Naive B cell (primary cell): ENCODE results near the gene CCDC141. TPM values are rescaled to one million over a fixed set of nuclear protein-coding genes. Genes with fewer than 3 reads are reported as not detected.
"Not testable (repeated sequence)": the region's sequence is repeated elsewhere in the genome, so short reads cannot be mapped to it uniquely, and the experiment has no call there.

Source experiments
- ATAC-seq, 2 donors: fragments of 150-1000 bp; cut with Tn5 transposase; 2 replicates each; pipeline ENCODE4 v1.10.0; 2021; ENCODE audit warnings: low read depth in 2 of 2, mild to moderate bottlenecking in 2 of 2, moderate library complexity in 2 of 2
- DNase-seq: peaks from one replicate; pipeline ENCODE4 v3.0.0; 2022
- H3K27ac Mint-ChIP-seq, 6 donors: one replicate each; pipeline ENCODE4 v1.8.0; 2020 to 2022; ENCODE audit warnings: mild to moderate bottlenecking in 6 of 6, mixed read lengths in 6 of 6, moderate library complexity in 5 of 6, inconsistent platforms in 2 of 6
- H3K27me3 Mint-ChIP-seq, 3 donors: one replicate each; pipeline ENCODE4 v1.8.0; 2021 to 2022; ENCODE audit warnings: mixed read lengths in 3 of 3, mild to moderate bottlenecking in 1 of 3
- H3K36me3 Mint-ChIP-seq, 2 donors: one replicate each; pipeline ENCODE4 v1.8.0; 2020 to 2022; ENCODE audit warnings: mixed read lengths in 2 of 2, inconsistent platforms in 1 of 2, mild to moderate bottlenecking in 1 of 2
- H3K4me1 Mint-ChIP-seq, 3 donors: one replicate each; pipeline ENCODE4 v1.8.0; 2020 to 2022; ENCODE audit warnings: mixed read lengths in 3 of 3, inconsistent platforms in 1 of 3, mild to moderate bottlenecking in 1 of 3, moderate library complexity in 1 of 3
- H3K4me3 Mint-ChIP-seq, 8 donors: one replicate each; pipeline ENCODE4 v1.8.0; 2020 to 2022; ENCODE audit warnings: mild to moderate bottlenecking in 8 of 8, mixed read lengths in 8 of 8, moderate library complexity in 8 of 8, inconsistent platforms in 2 of 8
- H3K9me3 Mint-ChIP-seq, 7 donors: one replicate each; pipeline ENCODE4 v1.8.0; 2020 to 2022; ENCODE audit warnings: mixed read lengths in 7 of 7, mild to moderate bottlenecking in 5 of 7, inconsistent platforms in 2 of 7, moderate library complexity in 1 of 7
- polyA plus RNA-seq, 6 donors: library from polyadenylated mRNA; unstranded; fragments of 300-500 nt; fragmentation: Illumina TruSeq; gene quantifications; one replicate each; pipeline ENCODE4 v1.2.3, GENCODE V29; 2021; ENCODE audit warnings: low read depth in 6 of 6

The CCDC141 gene
- polyA plus RNA-seq, 6 donors from 2014 or later: 3.3 to 20.1 (median 7.5) TPM

- Mint-ChIP-seq H3K27me3 (no peaks in the 10 kb centered on the region), H3K9me3 (peaks cover 12 to 26% (median 23%) of the 10 kb centered on the region in 7 donors), H3K4me3 (peak overlapping the region in 6 of 8 donors; percentile 28 to 84 (median 54)), H3K4me1 (peaks cover 26 to 41% (median 40%) of the 10 kb centered on the region in 3 donors), H3K27ac (peak overlapping the region; percentile 85 to 100 (median 94)), H3K36me3 (peaks cover 9 to 20% of the 10 kb centered on the region in 2 donors)
- no peak for DNase-seq
- peak; percentile 47 to 63 for ATAC-seq
Measured at GRCh38 chr2:179024445-179024844, 25.5 kb downstream of the CCDC141 start.

- H3K4me3 Mint-ChIP-seq: peak overlapping the region in 3 of 8 donors; percentile 6 to 43 (median 17)
- peak overlapping the region; percentile 7 to 79 (median 72) for H3K27ac Mint-ChIP-seq
- ATAC-seq: no peak
- H3K9me3 Mint-ChIP-seq: peaks cover 3 to 19% (median 14%) of the 10 kb centered on the region in 7 donors
- peaks cover 26 to 41% (median 37%) of the 10 kb centered on the region in 3 donors for H3K4me1 Mint-ChIP-seq
- no peak for DNase-seq
- no peaks in the 10 kb centered on the region for H3K27me3 Mint-ChIP-seq
- peaks cover 3 to 12% of the 10 kb centered on the region in 2 donors for H3K36me3 Mint-ChIP-seq
Measured at GRCh38 chr2:179022685-179023084, 27.3 kb downstream of the CCDC141 start.

- Mint-ChIP-seq H3K4me3 (peak overlapping the region; percentile 3 to 74 (median 35)), H3K27ac (peak overlapping the region in 5 of 6 donors; percentile 57 to 93 (median 71)), H3K9me3 (peaks cover 0 to 9% (median 5%) of the 10 kb centered on the region in 7 donors), H3K36me3 (peaks cover 0 to 7% of the 10 kb centered on the region in 2 donors), H3K27me3 (no peaks in the 10 kb centered on the region), H3K4me1 (peaks cover 26 to 41% (median 37%) of the 10 kb centered on the region in 3 donors)
- DNase-seq: peak; percentile 4
- ATAC-seq: peak; percentile 61 to 71
Measured at GRCh38 chr2:179021258-179021657, 28.7 kb downstream of the CCDC141 start.

GRCh38 chr2:179020156-179020750, 29.7 kb downstream of the CCDC141 start:
- Mint-ChIP-seq H3K27me3 (no peaks in the 10 kb centered on the region), H3K9me3 (peaks cover 0 to 4% (median under 1%) of the 10 kb centered on the region in 7 donors), H3K27ac (peak overlapping the region in 1 of 6 donors; percentile 39), H3K36me3 (peaks cover 0 to 1% of the 10 kb centered on the region in 2 donors), H3K4me3 (no peak overlapping the region), H3K4me1 (peaks cover 21 to 35% (median 32%) of the 10 kb centered on the region in 3 donors)
- peak; percentile 71 to 75 for ATAC-seq
- DNase-seq: peak; percentile 26

GRCh38 chr2:179019260-179019659, 30.7 kb downstream of the CCDC141 start:
- peaks cover 11 to 29% (median 22%) of the 10 kb centered on the region in 3 donors for H3K4me1 Mint-ChIP-seq
- ATAC-seq: no peak
- no peaks in the 10 kb centered on the region for H3K36me3 Mint-ChIP-seq
- no peak for DNase-seq
- H3K27me3 Mint-ChIP-seq: no peaks in the 10 kb centered on the region
- H3K27ac Mint-ChIP-seq: no peak overlapping the region
- H3K4me3 Mint-ChIP-seq: no peak overlapping the region
- H3K9me3 Mint-ChIP-seq: peaks cover 0 to under 1% (median 0%) of the 10 kb centered on the region in 7 donors

- no peak for ATAC-seq
- H3K36me3 Mint-ChIP-seq: no peaks in the 10 kb centered on the region
- peak overlapping the region in 1 of 6 donors; percentile 63 for H3K27ac Mint-ChIP-seq
- no peaks in the 10 kb centered on the region for H3K27me3 Mint-ChIP-seq
- DNase-seq: no peak
- H3K4me1 Mint-ChIP-seq: peaks cover 4 to 30% (median 13%) of the 10 kb centered on the region in 3 donors
- H3K9me3 Mint-ChIP-seq: peaks cover 0 to 9% (median 4%) of the 10 kb centered on the region in 7 donors
- H3K4me3 Mint-ChIP-seq: no peak overlapping the region
Measured at GRCh38 chr2:179017773-179018357, 32.1 kb downstream of the CCDC141 start.

GRCh38 chr2:179014189-179014588, 35.7 kb downstream of the CCDC141 start:
- not testable (repeated sequence) for H3K27me3 Mint-ChIP-seq, DNase-seq, ATAC-seq, H3K4me3 Mint-ChIP-seq
- H3K4me1 Mint-ChIP-seq: peaks cover 0 to 25% (median 2%) of the 10 kb centered on the region in 3 donors
- peaks cover 11 to 21% of the 10 kb centered on the region in 2 donors for H3K36me3 Mint-ChIP-seq
- peaks cover 5 to 33% (median 20%) of the 10 kb centered on the region in 7 donors for H3K9me3 Mint-ChIP-seq
- H3K27ac Mint-ChIP-seq: peak overlapping the region in 1 of 6 donors; percentile 19

- peaks cover 4 to 20% (median 11%) of the 10 kb centered on the region in 7 donors for H3K9me3 Mint-ChIP-seq
- peak overlapping the region in 2 of 8 donors; percentile 0 to 7 for H3K4me3 Mint-ChIP-seq
- no peaks in the 10 kb centered on the region for H3K27me3 Mint-ChIP-seq
- H3K4me1 Mint-ChIP-seq: peaks cover 0 to 11% (median 0%) of the 10 kb centered on the region in 3 donors
- H3K27ac Mint-ChIP-seq: no peak overlapping the region
- H3K36me3 Mint-ChIP-seq: peaks cover 11 to 13% of the 10 kb centered on the region in 2 donors
- DNase-seq (no peak), ATAC-seq (no peak)
Measured at GRCh38 chr2:179005976-179006375, 44.0 kb downstream of the CCDC141 start.

GRCh38 chr2:178999476-178999875, 50.5 kb downstream of the CCDC141 start:
- Mint-ChIP-seq H3K27ac (peak overlapping the region in 5 of 6 donors; percentile 28 to 82 (median 43)), H3K9me3 (peaks cover 0 to 10% (median 2%) of the 10 kb centered on the region in 7 donors), H3K4me1 (peaks cover 18 to 26% (median 25%) of the 10 kb centered on the region in 3 donors), H3K27me3 (no peaks in the 10 kb centered on the region), H3K4me3 (peak overlapping the region in 4 of 8 donors; percentile 0 to 72 (median 52)), H3K36me3 (peaks cover 6 to 8% of the 10 kb centered on the region in 2 donors)
- ATAC-seq: no peak
- DNase-seq: no peak

GRCh38 chr2:178998539-178998938, 51.4 kb downstream of the CCDC141 start:
- Mint-ChIP-seq H3K36me3 (peaks cover 8% of the 10 kb centered on the region in 2 donors), H3K4me1 (peaks cover 18 to 26% (median 25%) of the 10 kb centered on the region in 3 donors), H3K9me3 (peaks cover 0 to 12% (median 3%) of the 10 kb centered on the region in 7 donors), H3K4me3 (peak overlapping the region in 7 of 8 donors; percentile 1 to 72 (median 14)), H3K27ac (peak overlapping the region in 4 of 6 donors; percentile 0 to 44 (median 11)), H3K27me3 (no peaks in the 10 kb centered on the region)
- ATAC-seq: peak; percentile 48 to 78
- peak; percentile 3 for DNase-seq

- DNase-seq: no peak
- Mint-ChIP-seq H3K9me3 (peaks cover 0 to 12% (median 3%) of the 10 kb centered on the region in 7 donors), H3K27ac (peak overlapping the region in 4 of 6 donors; percentile 29 to 55 (median 50)), H3K4me1 (peaks cover 18 to 26% (median 25%) of the 10 kb centered on the region in 3 donors), H3K4me3 (peak overlapping the region in 1 of 8 donors; percentile 27), H3K27me3 (no peaks in the 10 kb centered on the region), H3K36me3 (peaks cover 8% of the 10 kb centered on the region in 2 donors)
- ATAC-seq: no peak
Measured at GRCh38 chr2:178997477-178997876, 52.5 kb downstream of the CCDC141 start.

GRCh38 chr2:178997067-178997466, 52.9 kb downstream of the CCDC141 start:
- peaks cover 0 to 12% (median 3%) of the 10 kb centered on the region in 7 donors for H3K9me3 Mint-ChIP-seq
- H3K36me3 Mint-ChIP-seq: peaks cover 8% of the 10 kb centered on the region in 2 donors
- ATAC-seq (no peak), DNase-seq (no peak)
- no peak overlapping the region for H3K4me3 Mint-ChIP-seq
- no peaks in the 10 kb centered on the region for H3K27me3 Mint-ChIP-seq
- H3K4me1 Mint-ChIP-seq: peaks cover 18 to 26% (median 25%) of the 10 kb centered on the region in 3 donors
- H3K27ac Mint-ChIP-seq: peak overlapping the region in 5 of 6 donors; percentile 29 to 55 (median 40)

- Mint-ChIP-seq H3K4me3 (peak overlapping the region in 1 of 8 donors; percentile 34), H3K27ac (no peak overlapping the region), H3K27me3 (no peaks in the 10 kb centered on the region), H3K36me3 (peaks cover 8% of the 10 kb centered on the region in 2 donors), H3K4me1 (peaks cover 20 to 38% (median 33%) of the 10 kb centered on the region in 3 donors), H3K9me3 (peaks cover 0 to 12% (median 3%) of the 10 kb centered on the region in 7 donors)
- ATAC-seq: no peak
- DNase-seq: no peak
Measured at GRCh38 chr2:178994264-178994663, 55.7 kb downstream of the CCDC141 start.
